Stimulated activated naive CD8-positive, alpha-beta T cell treated with anti-CD3 and anti-CD28 coated beads, Interleukin-15, Interleukin-2, amounts not matched to agents 100 ng/mL and 50 ng/mL, for 24 hours (primary cell): ENCODE data around the gene PHB1.
A peak's percentile ranks its signal among the peaks of the same experiment; 100 is the strongest.
"Not testable (repeated sequence)": the region's sequence is repeated elsewhere in the genome, so short reads cannot be mapped to it uniquely, and the experiment has no call there.

Source experiments
- H3K27ac Mint-ChIP-seq: one replicate; pipeline ENCODE4 v1.8.0; 2021; ENCODE audit warnings: mild to moderate bottlenecking, mixed read lengths
- H3K27me3 Mint-ChIP-seq: one replicate; pipeline ENCODE4 v1.8.0; 2021; ENCODE audit warnings: mixed read lengths
- H3K36me3 Mint-ChIP-seq: one replicate; pipeline ENCODE4 v1.8.0; 2021; ENCODE audit warnings: low read depth, mixed read lengths
- H3K4me1 Mint-ChIP-seq: one replicate; pipeline ENCODE4 v1.8.0; 2021; ENCODE audit warnings: low read depth, mixed read lengths
- H3K4me3 Mint-ChIP-seq: one replicate; pipeline ENCODE4 v1.8.0; 2021; ENCODE audit warnings: mild to moderate bottlenecking, mixed read lengths
- H3K9me3 Mint-ChIP-seq: one replicate; pipeline ENCODE4 v1.8.0; 2021; ENCODE audit warnings: mixed read lengths

The PHB1 gene

DNA sequence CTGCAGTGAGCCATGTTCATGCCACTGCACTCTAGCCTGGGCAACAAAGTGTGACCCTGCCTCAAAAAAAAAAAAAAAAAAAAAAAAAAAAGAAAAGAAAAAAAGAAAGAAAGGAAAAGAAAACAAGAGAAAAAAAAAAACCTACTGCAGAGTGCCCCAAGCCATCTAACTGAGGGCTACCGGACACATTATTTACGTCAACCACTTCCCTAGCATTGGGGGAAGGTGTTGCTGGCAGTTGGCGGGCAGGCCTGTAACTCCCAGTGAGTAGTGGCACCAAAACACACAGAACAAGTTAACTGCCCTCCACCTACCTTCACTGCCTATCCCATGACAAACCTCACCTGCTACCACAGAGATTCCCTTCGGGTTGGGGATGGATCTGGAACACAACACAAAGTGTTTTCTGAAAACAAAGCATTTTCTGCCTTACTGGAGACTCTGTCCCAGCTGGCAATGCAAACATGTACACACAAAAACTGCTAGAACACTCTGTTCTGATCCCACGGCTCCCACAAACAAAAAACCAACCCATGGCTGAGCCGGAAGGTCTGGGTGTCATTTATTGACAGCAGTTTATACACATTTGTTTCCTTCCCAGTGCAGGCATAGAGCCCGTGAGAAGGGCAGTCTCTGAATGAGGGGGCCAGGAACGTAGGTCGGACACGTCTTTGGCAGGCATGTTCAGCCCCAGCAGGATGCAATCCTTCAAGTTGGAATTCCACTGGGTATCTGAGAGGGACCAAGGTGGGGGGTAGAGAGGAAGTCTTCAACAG is 11.0 kb downstream of the PHB1 start:
- peaks cover 44% of the 10 kb centered on the region for H3K4me1 Mint-ChIP-seq
- H3K9me3 Mint-ChIP-seq: no peaks in the 10 kb centered on the region
- H3K36me3 Mint-ChIP-seq: peaks cover 71% of the 10 kb centered on the region
- H3K4me3 Mint-ChIP-seq: no peak overlapping the region
- peak overlapping the region; percentile 48 for H3K27ac Mint-ChIP-seq
- H3K27me3 Mint-ChIP-seq: no peaks in the 10 kb centered on the region

DNA sequence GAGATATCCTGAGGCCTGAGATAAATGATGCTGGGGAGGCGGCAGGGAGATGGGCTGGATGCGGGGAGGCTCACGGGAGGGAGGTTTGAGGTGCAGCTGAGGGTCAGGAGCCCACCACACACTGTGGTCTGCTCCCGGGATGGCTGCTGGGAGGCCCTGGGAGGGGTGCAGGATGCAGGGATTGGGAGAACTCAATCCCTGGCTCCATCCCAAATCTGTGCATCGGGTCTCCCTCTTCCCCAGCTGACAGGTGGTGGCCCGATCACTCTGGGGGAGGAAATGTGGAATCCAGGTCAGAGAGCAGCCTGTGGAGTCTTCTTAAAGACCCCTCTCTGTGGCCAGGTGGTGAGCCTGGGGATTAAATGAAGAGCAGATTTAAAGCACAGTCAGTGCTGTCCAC is 12.0 kb downstream of the PHB1 start:
- Mint-ChIP-seq H3K27me3 (no peaks in the 10 kb centered on the region), H3K9me3 (no peaks in the 10 kb centered on the region), H3K4me1 (peaks cover 34% of the 10 kb centered on the region), H3K4me3 (no peak overlapping the region), H3K27ac (no peak overlapping the region), H3K36me3 (peaks cover 61% of the 10 kb centered on the region)

DNA sequence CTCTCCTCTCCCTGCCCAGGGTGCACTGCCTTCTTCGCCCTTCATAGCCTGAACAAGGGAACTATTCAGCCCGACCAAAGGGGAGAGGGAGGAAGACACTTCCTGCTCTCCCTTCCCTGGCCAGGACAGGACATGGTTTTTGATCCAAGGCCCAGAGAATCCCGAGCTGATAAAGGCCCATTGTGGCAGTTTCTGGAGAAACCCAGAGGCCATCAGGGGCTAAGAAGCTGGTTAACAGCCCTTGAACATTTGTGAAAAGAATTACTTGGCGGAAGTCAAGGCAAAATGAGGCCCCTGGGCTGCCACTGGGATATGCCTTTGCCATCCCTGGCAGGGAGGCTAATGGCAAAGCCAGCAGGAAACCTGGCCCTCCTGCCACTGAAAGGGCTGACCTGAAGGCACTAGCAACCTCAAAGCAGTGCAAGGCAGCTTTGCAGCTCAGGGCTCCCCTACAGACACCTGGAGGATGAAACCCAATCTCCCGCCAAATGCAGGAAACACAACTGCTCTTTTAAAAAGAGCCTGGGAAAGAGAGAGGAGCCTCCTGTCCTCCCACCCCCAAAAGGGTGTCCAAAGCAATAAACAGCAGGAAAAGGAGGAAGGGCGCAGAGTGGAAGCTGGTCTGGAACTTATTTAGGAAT is 12.6 kb downstream of the PHB1 start:
- no peak overlapping the region for H3K4me3 Mint-ChIP-seq
- H3K27me3 Mint-ChIP-seq: no peaks in the 10 kb centered on the region
- H3K9me3 Mint-ChIP-seq: no peaks in the 10 kb centered on the region
- peaks cover 28% of the 10 kb centered on the region for H3K4me1 Mint-ChIP-seq
- peaks cover 55% of the 10 kb centered on the region for H3K36me3 Mint-ChIP-seq
- H3K27ac Mint-ChIP-seq: no peak overlapping the region

DNA sequence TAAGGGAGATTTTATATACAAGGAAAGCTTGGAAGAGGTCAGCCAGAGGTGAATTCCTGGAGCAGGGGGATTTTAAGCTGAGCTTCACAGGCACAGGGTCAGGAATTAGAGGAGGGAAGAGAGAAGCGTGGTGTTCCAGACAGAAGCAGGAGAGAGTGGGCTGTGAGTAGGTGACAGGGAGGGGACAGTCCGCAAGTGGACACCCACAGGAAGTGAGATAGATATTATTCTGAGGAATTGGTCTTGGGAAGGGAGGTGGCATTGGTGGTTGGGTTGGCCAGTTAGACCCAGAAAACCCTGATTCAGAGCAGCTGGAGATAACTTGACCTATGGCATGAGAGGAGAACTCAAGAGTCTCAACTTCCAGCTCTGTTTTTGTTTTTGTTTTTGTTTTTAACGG is 14.7 kb downstream of the PHB1 start:
- no peaks in the 10 kb centered on the region for H3K9me3 Mint-ChIP-seq
- H3K4me1 Mint-ChIP-seq: peaks cover 16% of the 10 kb centered on the region
- no peak overlapping the region for H3K27ac Mint-ChIP-seq
- peaks cover 34% of the 10 kb centered on the region for H3K36me3 Mint-ChIP-seq
- no peak overlapping the region for H3K4me3 Mint-ChIP-seq
- no peaks in the 10 kb centered on the region for H3K27me3 Mint-ChIP-seq

DNA sequence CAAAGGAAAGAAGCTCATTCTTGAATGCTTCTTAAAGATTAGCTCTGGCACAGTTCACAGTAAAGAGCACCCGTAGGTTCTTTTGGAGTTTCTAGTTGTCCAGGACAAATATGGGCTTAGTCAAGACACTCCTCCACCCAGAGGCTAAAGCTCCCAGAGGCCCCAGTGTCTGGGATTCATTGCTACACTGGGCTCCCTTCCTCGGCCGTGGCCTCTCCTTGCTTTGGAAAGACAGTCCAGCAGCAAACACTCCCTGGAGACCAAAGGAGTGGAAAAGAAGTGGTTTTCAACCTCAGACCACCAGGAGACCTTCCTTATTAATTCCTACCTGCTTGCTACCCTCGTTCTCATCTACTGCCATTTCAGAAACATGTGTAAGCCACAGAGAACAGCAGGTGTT is 17.1 kb downstream of the PHB1 start:
- Mint-ChIP-seq H3K36me3 (peaks cover 12% of the 10 kb centered on the region), H3K9me3 (no peaks in the 10 kb centered on the region), H3K27me3 (no peaks in the 10 kb centered on the region), H3K4me3 (no peak overlapping the region), H3K27ac (no peak overlapping the region), H3K4me1 (peaks cover 16% of the 10 kb centered on the region)

DNA sequence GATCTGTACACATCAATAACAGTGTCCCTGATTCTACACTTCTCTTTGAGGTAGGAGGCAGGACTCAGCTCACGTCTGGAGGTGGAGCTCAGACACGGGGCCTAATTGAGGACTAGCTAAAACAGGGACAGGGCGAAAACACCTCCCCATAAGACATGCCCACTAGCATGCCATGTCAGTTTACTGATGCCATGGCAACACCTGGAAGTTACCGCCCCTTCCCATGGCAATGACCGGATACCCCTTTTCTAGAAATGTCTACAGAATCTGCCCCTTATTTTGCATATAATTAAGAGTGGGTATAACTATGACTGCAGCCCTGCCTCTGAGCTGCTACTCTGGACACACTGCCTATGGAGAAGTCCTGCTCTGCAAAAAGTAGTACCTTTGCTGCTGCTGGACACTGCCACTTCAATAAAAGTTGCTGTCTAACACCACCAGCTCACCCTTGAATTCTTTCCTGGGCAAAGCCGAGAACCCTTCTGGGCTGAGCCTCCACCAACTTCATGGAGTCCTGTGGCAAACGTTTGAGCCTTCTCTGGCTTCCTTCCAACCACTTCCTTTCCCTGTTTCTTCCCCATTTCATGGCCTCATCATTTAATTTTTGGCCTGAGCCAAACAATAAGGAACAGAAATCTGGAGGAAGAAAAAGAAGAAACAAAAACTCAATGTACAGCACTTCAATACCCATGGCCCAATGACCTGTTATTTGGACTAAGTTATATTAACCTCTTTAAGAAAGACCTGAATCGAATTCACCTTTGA is 21.0 kb downstream of the PHB1 start:
- H3K27me3 Mint-ChIP-seq: no peaks in the 10 kb centered on the region
- no peaks in the 10 kb centered on the region for H3K9me3 Mint-ChIP-seq
- no peak overlapping the region for H3K4me3 Mint-ChIP-seq
- no peaks in the 10 kb centered on the region for H3K36me3 Mint-ChIP-seq
- H3K27ac Mint-ChIP-seq: no peak overlapping the region
- peaks cover 46% of the 10 kb centered on the region for H3K4me1 Mint-ChIP-seq

DNA sequence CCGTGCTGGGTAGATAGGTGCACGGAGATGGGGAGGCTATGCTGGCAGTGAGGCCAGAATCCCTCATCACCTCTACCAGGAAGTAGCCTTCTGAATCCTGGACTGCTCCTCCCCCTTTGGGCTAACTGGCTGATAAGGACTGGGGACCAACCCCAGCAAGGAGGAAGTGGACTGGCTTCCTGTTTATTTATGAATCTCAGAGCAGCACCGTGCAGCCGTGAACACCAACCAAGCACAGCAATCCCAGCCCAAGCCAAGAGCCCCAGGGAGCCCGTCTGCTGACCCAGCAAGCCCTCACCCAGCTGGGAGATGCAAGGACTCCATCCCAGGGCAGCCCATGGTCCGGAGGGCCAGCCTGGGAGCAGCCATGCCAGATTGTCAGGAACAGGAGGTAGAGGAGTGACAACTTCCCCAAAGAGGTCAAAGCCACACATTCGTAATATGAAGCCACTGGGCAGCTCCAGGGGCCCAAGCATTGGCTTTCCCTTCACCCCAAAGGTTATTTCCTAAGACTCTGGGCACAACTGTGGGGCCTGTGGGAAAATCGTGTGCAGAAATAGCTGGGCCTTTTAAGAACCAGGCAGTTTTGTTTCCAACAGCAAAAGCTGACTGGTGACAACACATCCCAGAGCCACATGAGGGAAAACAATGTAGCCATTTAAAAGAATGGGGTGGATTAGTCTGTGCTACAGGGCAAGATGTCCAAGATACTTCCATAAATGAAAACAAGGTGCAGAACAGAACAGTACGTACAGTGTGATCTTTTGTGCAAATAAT is 23.9 kb downstream of the PHB1 start:
- H3K27me3 Mint-ChIP-seq: no peaks in the 10 kb centered on the region
- H3K9me3 Mint-ChIP-seq: no peaks in the 10 kb centered on the region
- peak overlapping the region; percentile 63 for H3K4me3 Mint-ChIP-seq
- peaks cover 62% of the 10 kb centered on the region for H3K4me1 Mint-ChIP-seq
- peak overlapping the region; percentile 87 for H3K27ac Mint-ChIP-seq
- H3K36me3 Mint-ChIP-seq: no peaks in the 10 kb centered on the region

DNA sequence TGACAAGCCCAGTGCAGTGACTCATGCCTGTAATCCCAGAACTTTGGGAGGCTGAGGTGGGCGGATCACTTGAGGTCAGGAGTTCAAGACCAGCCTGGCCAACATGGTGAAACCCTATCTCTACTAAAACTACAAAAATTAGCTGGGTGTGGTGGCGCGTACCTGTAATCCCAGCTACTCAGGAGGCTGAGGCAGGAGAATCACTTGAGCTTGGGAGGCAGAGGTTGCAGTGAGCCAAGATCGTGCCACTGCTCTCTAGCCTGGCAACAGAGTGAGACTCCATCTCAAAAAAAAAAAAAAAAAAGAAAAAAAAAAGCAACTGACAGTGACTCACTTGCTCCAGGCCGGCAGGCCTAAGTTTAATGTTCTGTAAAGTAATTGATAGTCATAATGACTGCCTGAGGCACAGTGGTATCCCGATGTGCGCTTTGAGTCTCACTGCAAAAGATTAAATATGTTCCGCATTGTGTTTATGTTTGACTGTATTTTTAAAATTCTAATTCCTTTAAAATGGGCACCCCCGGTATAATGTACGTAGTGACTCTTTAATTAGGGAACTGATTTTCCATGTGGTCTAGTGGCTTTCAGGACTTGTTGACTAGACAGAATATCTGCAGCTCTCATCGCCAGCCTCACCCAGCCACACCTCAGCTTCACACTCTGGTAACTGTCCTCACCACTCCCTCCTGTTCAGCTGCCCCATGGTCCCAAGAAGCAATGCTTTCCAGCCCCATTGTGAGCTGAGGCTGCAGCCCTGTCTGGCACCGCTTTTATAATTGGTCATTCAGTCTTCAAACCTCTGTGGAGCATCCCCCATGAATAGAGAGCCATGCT is 25.0 kb downstream of the PHB1 start:
- H3K27me3 Mint-ChIP-seq, H3K36me3 Mint-ChIP-seq, H3K9me3 Mint-ChIP-seq: not testable (repeated sequence)
- peak overlapping the region; percentile 95 for H3K27ac Mint-ChIP-seq
- peak overlapping the region; percentile 42 for H3K4me3 Mint-ChIP-seq
- peaks cover 58% of the 10 kb centered on the region for H3K4me1 Mint-ChIP-seq

DNA sequence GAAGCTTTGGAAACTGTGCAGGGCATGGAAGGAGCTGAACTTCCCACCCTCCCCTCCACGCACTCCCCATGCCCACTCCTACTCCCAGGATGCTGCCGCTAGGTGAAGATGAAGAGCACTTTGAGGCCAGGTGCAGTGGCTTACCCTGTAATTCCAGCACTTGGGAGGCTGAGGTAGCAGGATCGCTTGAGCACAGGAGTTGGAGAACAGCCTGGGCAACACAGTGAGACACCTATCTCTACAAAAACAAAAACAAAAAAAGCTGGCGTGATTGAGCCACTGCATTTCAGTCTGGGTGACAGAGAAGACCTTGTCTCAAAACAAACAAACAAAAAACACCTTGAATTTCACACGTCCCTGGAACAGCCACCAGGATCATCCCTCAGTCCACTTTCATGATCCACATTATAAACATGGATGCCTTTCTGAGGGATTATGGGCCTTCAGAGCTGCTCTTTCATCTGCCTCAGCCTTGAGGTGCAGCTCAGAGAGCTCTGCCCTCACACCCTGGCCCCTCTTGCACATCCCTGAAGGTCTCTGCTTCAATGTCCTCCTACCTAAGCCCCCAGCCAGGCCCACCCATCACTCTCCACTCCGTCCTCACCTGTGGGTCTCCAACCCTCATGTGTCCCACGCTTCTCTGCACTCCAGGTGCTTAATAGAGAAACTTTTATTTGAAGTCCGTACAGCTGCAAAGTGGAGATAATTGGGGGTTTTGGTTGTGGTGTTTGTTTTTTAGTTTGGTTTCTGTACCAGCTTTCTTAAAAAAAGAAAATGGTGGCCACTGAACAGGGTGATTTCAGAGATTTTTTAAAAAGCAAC is 25.8 kb downstream of the PHB1 start:
- Mint-ChIP-seq H3K4me3 (peak overlapping the region; percentile 56), H3K27ac (peak overlapping the region; percentile 95), H3K4me1 (peaks cover 53% of the 10 kb centered on the region), H3K27me3 (no peaks in the 10 kb centered on the region), H3K9me3 (no peaks in the 10 kb centered on the region), H3K36me3 (no peaks in the 10 kb centered on the region)

DNA sequence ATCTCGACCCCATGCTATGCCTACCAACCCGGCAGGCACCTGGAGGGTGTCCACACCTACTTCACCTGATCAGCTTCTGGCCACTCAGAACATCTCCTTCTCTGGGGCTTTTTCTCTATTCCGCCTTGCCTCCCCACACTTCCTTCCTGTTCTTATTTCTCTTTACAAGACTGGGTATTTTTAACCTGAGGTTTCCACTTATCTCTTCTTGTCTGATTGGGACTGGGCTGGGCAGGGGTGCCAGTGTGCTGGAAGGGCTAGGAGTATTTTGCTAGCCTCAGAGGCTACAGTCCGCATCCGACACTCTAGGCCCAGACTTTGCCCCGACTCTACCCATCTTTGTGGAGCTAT is 26.4 kb downstream of the PHB1 start:
- Mint-ChIP-seq H3K4me3 (peak overlapping the region; percentile 56), H3K36me3 (no peaks in the 10 kb centered on the region), H3K4me1 (peaks cover 47% of the 10 kb centered on the region), H3K27me3 (no peaks in the 10 kb centered on the region), H3K9me3 (no peaks in the 10 kb centered on the region), H3K27ac (peak overlapping the region; percentile 95)

DNA sequence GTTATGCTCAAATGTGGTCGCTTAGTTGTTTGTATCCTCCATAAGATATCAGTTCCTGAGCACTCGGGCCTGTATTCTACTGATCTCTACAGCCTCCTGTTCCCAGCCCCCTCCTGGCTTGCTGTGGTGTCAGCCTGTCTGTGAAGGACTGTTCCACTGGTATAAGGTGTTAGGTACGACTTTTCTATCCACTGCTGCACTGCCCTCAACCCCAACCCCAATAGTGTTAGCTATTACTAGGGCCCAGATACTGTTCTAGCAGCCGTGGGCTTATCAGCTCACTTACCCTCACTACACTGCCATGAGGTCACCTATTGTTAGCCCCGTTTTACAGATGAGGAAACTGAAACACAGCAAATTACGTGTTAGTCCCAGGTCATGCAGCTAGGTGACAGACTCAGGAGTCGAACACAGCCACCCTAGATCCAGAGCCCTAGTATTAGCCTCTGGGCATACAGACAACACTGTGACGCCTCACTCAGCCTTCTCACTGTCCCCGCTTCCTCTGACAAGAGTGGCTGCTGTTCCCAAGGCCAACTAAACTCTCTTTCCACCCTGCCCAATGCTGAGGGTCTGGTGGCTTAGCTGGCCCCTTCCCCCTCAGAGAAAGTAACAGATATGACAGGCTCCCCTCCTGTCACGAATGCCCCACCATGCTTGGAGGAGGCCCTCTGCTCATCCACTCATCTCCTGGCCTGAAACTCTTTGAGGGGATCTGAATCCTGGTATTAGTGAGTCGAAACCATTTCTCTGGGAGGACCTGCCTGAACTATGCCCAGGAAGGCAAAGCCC is 27.0 kb downstream of the PHB1 start:
- Mint-ChIP-seq H3K4me3 (peak overlapping the region; percentile 56), H3K9me3 (no peaks in the 10 kb centered on the region), H3K4me1 (peaks cover 46% of the 10 kb centered on the region), H3K27ac (peak overlapping the region; percentile 95), H3K36me3 (no peaks in the 10 kb centered on the region), H3K27me3 (no peaks in the 10 kb centered on the region)

DNA sequence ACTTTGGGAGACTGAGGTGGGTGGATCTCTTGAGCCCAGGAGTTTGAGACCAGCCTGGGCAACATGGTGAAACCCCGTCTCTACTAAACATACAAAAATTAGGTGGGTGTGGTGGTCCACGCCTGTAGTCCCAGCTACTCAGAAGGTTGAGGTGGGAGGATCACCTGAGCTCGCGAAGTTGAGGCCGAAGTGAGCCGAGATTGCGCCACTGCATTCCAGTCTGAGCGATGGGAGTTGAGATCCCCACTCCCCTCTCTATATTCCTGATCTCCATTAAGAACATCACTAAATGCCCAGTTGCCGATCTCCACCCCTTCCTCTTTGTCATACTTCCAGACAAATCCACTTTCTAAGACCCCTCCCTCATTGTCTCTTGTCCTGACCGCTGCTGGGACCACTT is 28.3 kb downstream of the PHB1 start:
- H3K27ac Mint-ChIP-seq: no peak overlapping the region
- peaks cover 44% of the 10 kb centered on the region for H3K4me1 Mint-ChIP-seq
- H3K36me3 Mint-ChIP-seq: no peaks in the 10 kb centered on the region
- H3K4me3 Mint-ChIP-seq: no peak overlapping the region
- no peaks in the 10 kb centered on the region for H3K9me3 Mint-ChIP-seq
- H3K27me3 Mint-ChIP-seq: no peaks in the 10 kb centered on the region

DNA sequence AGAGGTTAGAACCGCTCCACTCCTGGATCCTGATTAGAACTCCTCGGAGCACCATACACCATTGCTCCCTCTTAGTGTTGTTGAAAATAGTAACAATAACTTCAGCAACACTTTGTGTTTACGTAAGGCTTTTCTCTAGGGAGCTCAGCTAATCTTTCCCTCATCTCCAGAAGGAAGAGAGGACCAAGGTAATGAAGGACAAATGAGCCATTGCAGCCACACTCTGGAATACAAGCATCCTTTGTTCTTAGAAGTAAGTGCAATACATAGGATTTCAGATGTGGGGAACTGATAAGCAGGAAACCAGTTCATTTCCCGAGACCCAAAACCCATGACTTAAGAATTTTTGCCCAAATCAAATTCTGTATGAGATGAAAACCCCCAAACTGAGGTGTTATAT is 29.7 kb downstream of the PHB1 start:
- H3K4me3 Mint-ChIP-seq: no peak overlapping the region
- H3K27me3 Mint-ChIP-seq: no peaks in the 10 kb centered on the region
- H3K4me1 Mint-ChIP-seq: peaks cover 30% of the 10 kb centered on the region
- H3K36me3 Mint-ChIP-seq: peaks cover 2% of the 10 kb centered on the region
- H3K27ac Mint-ChIP-seq: no peak overlapping the region
- H3K9me3 Mint-ChIP-seq: no peaks in the 10 kb centered on the region
